ENCODE measurements around the gene PRR16. TPM values are rescaled to one million over a fixed set of nuclear protein-coding genes. Genes with fewer than 3 reads are reported as not detected.
"Not testable (repeated sequence)": the region's sequence is repeated elsewhere in the genome, so short reads cannot be mapped to it uniquely, and the experiment has no call there.

Gene PRR16
- total RNA-seq, 1 experiment from 2014 or later, result not detected

- no peaks in the 10 kb centered on the region for H3K4me1 ChIP-seq (ENCODE audit: insufficient read depth, low read length, poor library complexity, severe bottlenecking)
- H3K4me3 ChIP-seq (ENCODE audit: low read depth, low read length, poor library complexity, severe bottlenecking), result no peak overlapping the region
- H3K27me3 ChIP-seq (replicated peaks; ENCODE audit: insufficient read depth, low read depth, low read length, poor library complexity), result no peaks in the 10 kb centered on the region
- intact Hi-C loops (cut with micrococcal nuclease; ENCODE audit: unreplicated experiment), result no loop called here
- TF ChIP-seq CTCF (conservative IDR thresholded peaks at IDR 0.05; ENCODE audit: low read depth, low read length), result no peak
- no peak for TF ChIP-seq EZH2 (IDR thresholded peaks at IDR 0.05; ENCODE audit: borderline replicate concordance, low read depth, low read length, poor library complexity, severe bottlenecking)
- CTCF ChIA-PET, result no interaction called here
- no peaks in the 10 kb centered on the region for H3K36me3 ChIP-seq (ENCODE audit: insufficient read depth, low read length, poor library complexity, severe bottlenecking)
- no peak for DNase-seq (ENCODE audit: low spot score)
- no peaks in the 10 kb centered on the region for H3K9me3 ChIP-seq (ENCODE audit: low read depth, low read length, poor library complexity, severe bottlenecking)
- H3K27ac ChIP-seq (ENCODE audit: low read depth, low read length, poor library complexity, severe bottlenecking), result no peak overlapping the region
- POLR2A ChIA-PET (ENCODE audit: low non-redundant PET), result no interaction called here
- no TSS peak for BruUV-seq (replicated peaks)
Observed at GRCh38 chr5:120697147-120697546, 233.0 kb downstream of the PRR16 start.

GRCh38 chr5:120697670-120698327, 233.7 kb downstream of the PRR16 start:
- CTCF ChIA-PET; H3K36me3 ChIP-seq (ENCODE audit: insufficient read depth, low read length, poor library complexity, severe bottlenecking); H3K27ac ChIP-seq (ENCODE audit: low read depth, low read length, poor library complexity, severe bottlenecking); H3K27me3 ChIP-seq (replicated peaks; ENCODE audit: insufficient read depth, low read depth, low read length, poor library complexity); intact Hi-C loops (cut with micrococcal nuclease; ENCODE audit: unreplicated experiment); BruUV-seq (replicated peaks); POLR2A ChIA-PET (ENCODE audit: low non-redundant PET); H3K4me1 ChIP-seq (ENCODE audit: insufficient read depth, low read length, poor library complexity, severe bottlenecking); H3K9me3 ChIP-seq (ENCODE audit: low read depth, low read length, poor library complexity, severe bottlenecking); H3K4me3 ChIP-seq (ENCODE audit: low read depth, low read length, poor library complexity, severe bottlenecking); DNase-seq (ENCODE audit: low spot score): not testable (repeated sequence)

GRCh38 chr5:120700653-120701052, 236.6 kb downstream of the PRR16 start:
- DNase-seq (ENCODE audit: low spot score); H3K4me1 ChIP-seq (ENCODE audit: insufficient read depth, low read length, poor library complexity, severe bottlenecking); H3K36me3 ChIP-seq (ENCODE audit: insufficient read depth, low read length, poor library complexity, severe bottlenecking); BruUV-seq (replicated peaks); H3K4me3 ChIP-seq (ENCODE audit: low read depth, low read length, poor library complexity, severe bottlenecking); intact Hi-C loops (cut with micrococcal nuclease; ENCODE audit: unreplicated experiment); H3K27me3 ChIP-seq (replicated peaks; ENCODE audit: insufficient read depth, low read depth, low read length, poor library complexity); POLR2A ChIA-PET (ENCODE audit: low non-redundant PET); H3K27ac ChIP-seq (ENCODE audit: low read depth, low read length, poor library complexity, severe bottlenecking); H3K9me3 ChIP-seq (ENCODE audit: low read depth, low read length, poor library complexity, severe bottlenecking); CTCF ChIA-PET: not testable (repeated sequence)

- H3K36me3 ChIP-seq (ENCODE audit: insufficient read depth, low read length, poor library complexity, severe bottlenecking); intact Hi-C loops (cut with micrococcal nuclease; ENCODE audit: unreplicated experiment); H3K27me3 ChIP-seq (replicated peaks; ENCODE audit: insufficient read depth, low read depth, low read length, poor library complexity); H3K27ac ChIP-seq (ENCODE audit: low read depth, low read length, poor library complexity, severe bottlenecking); BruUV-seq (replicated peaks); H3K9me3 ChIP-seq (ENCODE audit: low read depth, low read length, poor library complexity, severe bottlenecking); H3K4me1 ChIP-seq (ENCODE audit: insufficient read depth, low read length, poor library complexity, severe bottlenecking); CTCF ChIA-PET; H3K4me3 ChIP-seq (ENCODE audit: low read depth, low read length, poor library complexity, severe bottlenecking); POLR2A ChIA-PET (ENCODE audit: low non-redundant PET); DNase-seq (ENCODE audit: low spot score): not testable (repeated sequence)
Observed at GRCh38 chr5:120702817-120703538, 238.9 kb downstream of the PRR16 start.
